Activated naive CD4-positive, alpha-beta T cell treated with Interleukin-2 at 50 U/mL for 16 hours (primary cell): ENCODE measurements around the gene ERI3.

ENCODE experiments used
- DNase-seq: peaks from one replicate; pipeline ENCODE4 v3.0.0-alpha.2; 2020

Gene ERI3

DNA sequence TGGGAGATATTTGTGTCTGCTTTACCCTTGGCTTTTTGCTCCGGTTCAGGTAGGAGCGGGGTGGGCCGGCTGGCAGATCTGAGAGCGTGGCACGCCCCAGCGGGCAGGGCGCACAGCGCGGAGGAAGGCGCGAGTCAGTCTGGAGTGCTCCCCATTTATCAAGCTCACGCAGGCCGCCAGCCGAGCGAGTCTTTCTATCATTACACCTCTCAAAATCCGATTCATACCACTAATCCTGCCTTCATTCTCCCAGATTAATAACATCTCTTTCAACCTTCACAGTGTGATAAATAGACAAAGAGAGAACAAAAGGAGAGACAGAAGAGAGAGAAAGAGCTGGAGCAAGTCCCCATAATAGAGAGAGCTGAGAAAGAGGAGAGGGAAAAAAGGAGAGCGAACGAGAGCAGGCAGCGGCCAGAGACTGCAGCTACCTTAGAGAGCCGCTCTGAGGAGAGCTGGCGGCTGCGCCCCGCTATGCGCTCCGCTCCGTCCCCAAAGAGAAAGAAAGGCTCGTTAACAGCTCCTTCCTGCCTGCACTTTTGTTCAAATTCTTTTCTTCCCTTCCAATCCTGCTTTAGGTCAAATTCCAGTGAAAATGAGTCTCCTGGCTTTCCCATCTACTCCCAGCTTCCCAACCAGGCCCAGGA lies 93.8 kb downstream of the ERI3 start:
- DNase-seq: no peak

DNA sequence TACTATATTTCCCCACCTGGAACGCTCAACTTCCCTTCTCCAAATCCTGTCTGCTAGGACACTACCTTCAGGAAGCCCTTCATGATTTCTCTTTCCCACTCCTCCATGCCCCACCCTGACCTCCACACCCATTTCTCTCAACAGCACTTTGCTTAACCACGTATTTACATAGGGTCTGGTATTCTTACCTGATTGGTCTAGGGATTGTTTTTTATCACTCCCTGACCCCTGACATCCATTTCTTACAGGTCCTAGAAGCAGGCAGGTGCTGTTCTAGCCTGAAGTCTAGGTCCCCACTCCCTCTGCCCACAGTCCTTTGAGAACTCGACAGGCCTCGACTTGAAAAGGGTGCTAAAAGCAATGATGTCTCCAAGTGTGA lies 94.3 kb downstream of the ERI3 start:
- no peak for DNase-seq

DNA sequence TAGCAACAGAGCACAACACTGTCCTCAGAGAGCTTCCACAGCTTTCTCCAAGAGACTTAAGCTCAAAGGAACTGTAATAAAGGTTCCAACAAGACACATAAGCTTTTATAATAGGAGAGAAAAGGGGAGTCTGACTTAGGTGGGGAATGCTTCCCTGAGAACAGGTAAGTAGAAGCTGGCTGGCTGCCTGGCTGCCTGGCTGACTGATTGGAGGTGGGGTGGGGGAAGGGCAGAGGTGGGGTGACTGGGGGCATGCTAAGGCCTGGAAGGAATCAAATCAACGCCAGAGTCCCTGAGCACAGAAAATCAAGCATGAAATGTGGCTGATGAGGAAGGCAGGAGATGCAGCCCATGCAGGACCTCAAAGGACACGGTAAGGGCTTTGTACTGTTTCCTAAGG lies 96.0 kb downstream of the ERI3 start:
- DNase-seq: no peak

- DNase-seq: no peak
Observed at GRCh38 chr1:44256762-44257554, 98.1 kb downstream of the ERI3 start.

DNA sequence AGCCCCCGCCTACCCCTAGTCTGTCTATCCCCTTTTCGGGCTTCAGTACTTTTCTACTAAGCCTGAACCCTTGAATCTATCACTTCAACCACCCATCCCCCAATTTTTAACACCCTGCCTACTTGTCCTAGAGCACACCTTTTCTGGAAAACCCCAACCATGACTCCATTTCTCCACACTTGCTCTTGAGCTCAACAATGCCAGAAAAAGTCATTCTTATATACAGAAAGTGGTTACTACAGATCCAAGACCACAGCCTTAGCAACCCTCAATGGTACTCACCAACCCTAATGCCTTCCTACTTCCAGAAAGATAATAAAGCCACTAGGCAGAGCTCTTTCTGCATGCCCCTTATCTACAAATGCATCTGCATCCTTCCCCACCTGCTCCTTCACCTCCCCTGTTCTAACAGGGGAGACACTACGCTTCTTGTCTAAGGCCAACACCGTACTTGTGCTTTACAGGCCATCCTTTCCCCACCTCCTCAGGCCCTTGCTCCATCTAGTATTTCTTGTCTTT lies 100.6 kb downstream of the ERI3 start:
- no peak for DNase-seq

DNA sequence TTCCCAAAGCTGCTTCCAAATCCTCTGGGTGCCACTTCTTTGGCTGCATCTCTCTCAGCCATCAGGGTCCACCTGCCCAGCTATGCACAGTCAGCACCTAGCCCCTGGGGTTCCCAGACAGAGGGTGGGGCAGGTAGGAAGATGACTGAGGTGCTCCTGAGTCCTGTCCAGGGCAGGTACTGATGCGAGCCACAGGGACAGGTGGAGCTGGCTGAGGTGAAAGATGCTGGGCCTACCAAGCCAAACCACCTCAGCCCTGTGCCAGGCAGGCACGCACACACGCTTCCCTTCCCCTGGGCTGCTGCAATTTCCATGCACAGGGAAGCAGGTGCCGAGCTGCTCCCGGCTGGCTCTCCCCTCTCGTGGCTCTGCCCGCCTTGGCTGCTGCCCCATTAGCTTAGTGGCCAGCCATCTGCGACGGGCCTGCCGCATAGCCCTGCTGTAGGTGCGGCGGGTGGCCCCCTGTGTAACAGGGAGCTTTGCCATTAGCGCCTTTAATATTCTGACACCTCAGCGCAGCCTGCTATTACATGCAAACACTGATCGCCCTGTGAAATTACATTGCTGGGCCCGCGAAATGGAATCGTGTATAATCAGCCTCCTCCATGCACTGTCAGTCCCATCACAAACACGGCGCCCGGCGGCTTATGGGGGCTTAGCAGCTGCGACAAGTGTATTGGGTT lies 102.9 kb downstream of the ERI3 start:
- DNase-seq: no peak

- no peak for DNase-seq
Observed at GRCh38 chr1:44251486-44251885, 103.6 kb downstream of the ERI3 start.

- no peak for DNase-seq
Observed at GRCh38 chr1:44250068-44250781, 104.8 kb downstream of the ERI3 start.

DNA sequence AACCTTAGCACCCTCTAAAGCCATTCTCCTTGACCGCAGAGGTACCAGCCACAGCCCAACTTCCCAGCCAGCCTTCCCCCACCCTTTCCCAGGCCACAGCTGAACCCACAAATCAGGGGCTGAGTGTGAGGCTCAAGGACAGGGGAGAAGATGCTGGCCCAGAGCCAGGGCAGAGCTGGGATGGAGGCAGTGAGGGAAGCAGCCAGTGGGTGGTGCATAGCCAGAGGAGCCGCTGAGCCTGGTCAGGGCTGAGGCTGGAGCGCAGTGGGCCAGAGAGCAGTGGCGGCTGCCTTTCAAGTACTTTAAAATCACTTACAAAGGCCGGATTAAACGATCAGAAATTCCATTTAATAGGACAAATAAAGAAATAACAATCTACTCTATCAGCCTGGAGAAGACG lies 105.5 kb downstream of the ERI3 start:
- no peak for DNase-seq

GRCh38 chr1:44246806-44247205 lies 108.3 kb downstream of the ERI3 start:
- no peak for DNase-seq

DNA sequence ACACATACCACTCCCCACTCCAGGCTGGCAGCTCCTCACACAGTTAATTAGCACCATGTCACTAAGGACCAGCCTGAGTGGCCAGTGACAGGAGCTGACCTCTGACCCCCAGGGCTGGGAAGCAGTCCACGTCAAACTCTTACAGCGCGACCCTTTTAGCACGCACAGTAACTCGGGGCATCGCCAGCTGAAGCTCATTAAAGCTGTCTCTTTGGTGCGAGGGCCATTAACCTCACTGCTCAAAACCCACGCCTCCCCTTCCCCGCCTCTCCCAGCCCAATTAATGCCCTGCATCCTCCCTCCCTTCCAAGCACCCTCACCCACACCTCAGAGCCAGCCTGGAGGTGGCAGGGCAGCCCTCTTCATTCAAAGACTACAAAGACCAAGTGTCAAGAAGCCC lies 110.1 kb downstream of the ERI3 start:
- no peak for DNase-seq

GRCh38 chr1:44243782-44244495 lies 111.1 kb downstream of the ERI3 start:
- no peak for DNase-seq

DNA sequence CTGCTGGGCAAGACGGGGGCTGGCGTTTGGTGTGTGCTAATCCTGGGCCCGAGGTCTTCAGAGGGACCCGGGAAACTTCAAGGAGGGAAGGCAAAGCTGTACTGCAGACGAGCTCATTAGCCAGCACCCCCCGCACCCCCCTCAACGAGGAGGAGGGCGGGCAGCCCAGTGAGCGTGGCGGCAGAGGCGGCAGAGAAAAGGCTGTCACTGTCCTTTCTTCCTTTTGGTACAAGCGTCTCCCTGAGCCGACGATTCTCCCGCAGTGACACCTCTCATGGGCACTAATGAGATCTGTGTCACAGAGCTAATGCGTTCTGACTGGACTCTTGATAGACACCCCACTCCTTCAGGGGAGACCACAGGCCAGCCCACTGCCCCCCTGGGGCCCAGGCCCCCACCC lies 112.3 kb downstream of the ERI3 start:
- no peak for DNase-seq

DNA sequence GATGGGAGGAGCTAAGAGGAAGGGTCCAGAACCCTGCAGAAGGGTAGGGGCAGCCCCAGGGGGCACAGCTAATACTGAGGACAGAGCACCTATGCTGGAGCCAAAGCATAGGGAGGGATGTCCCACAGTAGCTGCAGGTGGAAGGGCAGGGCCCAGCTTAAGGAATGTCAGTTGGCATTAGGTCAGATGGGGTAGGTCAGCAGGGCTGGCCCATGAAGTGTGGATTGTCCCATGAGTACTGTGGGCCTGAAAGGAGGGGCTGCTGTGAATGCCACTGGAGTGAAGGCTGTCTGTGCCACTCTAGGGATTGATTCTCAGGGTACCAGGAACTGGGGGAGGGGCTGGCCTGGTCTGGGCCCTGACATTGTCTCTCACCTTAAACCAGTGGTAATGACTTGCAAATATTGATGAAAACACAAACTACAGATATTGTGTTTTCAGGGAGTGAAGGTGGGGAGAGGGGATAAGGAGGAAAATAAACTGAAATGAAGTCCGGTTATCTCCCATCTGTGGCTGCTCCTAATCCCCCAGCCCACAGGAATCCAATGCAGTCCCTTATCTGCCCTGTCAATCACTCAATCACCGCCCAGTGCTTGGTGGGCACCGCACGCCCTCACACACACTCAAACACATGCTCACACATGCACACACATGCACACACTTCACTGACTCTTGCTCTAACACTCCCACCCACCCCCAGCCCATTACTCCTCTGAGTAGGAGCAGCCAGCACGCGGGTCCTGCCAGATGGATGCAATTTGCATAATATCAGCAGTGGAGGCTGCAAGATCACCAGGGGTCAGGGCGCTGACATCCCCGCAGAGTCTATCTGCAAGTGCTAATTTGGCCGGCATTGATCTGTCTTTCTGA lies 114.0 kb downstream of the ERI3 start:
- no peak for DNase-seq

- no peak for DNase-seq
Observed at GRCh38 chr1:44239961-44240371, 115.1 kb downstream of the ERI3 start.

DNA sequence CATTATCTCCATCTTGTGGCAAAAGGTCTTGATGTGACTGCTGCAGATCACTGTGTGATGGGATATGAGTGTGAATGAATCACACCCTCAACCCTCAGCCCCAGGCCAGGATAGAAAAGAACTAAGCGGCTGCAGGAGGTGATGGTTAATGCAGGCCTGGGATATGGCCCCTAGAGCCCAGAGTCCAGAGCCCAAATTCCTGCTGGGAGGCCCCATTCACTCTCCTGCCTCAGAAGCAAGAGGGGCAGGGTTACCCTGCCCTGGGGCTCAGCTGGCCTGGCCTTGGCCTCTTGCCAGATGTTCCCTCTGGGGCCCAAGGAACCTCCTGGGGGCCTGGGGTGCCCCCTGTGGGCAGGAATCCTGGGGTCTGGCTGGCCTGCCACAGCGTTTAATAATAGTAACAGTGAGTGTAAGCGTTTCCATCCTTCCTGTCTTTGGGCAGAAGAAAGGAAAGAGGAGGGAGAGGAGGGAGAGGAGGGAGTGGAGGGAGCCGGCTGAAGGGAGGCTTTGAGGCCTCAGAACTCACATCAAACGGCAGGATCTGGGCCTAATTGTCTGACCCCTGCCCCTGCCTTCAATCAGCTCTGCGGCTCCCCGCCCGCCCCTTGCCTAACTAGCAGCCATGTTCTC lies 115.6 kb downstream of the ERI3 start:
- DNase-seq: no peak

DNA sequence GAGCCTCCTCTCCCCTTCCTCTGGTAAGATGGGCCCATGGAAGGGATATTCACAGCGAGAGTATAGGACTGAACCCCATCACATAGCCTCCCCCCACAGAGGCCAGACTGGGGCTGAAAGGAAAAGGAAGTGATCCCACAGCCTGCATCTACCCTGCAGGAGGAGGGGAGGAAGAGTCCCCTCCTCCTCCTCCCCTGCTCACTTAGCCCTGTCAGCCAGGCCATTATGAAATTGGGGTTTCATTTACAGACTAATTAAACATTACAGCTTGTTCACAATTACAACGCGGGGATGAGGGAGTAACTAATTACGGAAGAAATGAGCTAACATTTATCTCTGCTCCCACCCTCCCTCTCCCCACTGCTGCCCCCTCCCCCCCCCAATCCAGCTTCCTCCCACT lies 116.4 kb downstream of the ERI3 start:
- DNase-seq: no peak

- peak; percentile 13 for DNase-seq
Observed at GRCh38 chr1:44237721-44238457, 117.2 kb downstream of the ERI3 start.

- DNase-seq: no peak
Observed at GRCh38 chr1:44236490-44237272, 118.4 kb downstream of the ERI3 start.
